Stimulated activated CD4-positive, alpha-beta T cell treated with anti-CD3 and anti-CD28 coated beads, Interleukin-4, amount 100 ng/mL, for 1 hour (primary cell): ENCODE data around the gene KCTD16.

ENCODE experiments used
- DNase-seq: peaks from one replicate; pipeline ENCODE4 v3.0.0-alpha.2; 2020

Gene KCTD16

DNA sequence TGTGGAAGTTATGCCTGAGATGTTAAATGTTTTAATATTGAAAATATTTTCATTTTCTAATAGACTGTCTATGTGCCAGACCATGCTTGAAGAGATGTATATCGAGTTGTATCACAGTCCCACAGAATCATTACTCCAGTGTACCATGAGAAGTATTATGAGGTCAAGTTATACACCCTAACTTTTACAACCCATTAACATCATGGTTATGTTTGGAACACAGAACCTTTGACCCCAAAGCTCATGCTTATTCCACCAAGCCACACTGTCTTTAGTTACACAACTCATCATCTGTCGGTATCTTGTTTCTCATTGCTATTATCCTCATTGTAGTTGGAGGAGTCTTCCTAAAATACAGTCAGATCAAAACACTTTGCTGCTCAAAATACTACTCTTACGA, 248.0 kb downstream of the KCTD16 start:
- no peak for DNase-seq

- DNase-seq = no peak
Measured at GRCh38 chr5:144421411-144421810, 250.7 kb downstream of the KCTD16 start.

- no peak for DNase-seq
Measured at GRCh38 chr5:144422018-144422727, 251.5 kb downstream of the KCTD16 start.

DNA sequence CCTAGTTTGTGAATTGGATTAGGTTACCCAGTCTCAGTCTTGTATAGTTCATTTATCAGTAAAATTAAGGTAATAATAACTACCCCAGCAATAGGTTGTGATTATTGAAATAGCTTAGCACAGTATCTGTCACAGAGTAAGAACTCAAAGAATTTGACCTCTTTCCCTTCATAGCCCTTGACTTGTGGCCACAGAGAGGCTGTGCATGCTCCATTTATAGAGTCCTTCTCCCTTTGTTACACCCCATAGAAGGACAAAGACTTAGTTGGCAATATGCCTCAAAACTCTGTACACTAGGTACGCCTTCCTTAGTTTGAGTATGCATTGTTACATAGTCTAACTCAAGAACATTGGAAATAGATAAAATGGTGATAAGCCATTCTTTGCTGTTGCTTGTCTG, 257.2 kb downstream of the KCTD16 start:
- DNase-seq = no peak

DNA sequence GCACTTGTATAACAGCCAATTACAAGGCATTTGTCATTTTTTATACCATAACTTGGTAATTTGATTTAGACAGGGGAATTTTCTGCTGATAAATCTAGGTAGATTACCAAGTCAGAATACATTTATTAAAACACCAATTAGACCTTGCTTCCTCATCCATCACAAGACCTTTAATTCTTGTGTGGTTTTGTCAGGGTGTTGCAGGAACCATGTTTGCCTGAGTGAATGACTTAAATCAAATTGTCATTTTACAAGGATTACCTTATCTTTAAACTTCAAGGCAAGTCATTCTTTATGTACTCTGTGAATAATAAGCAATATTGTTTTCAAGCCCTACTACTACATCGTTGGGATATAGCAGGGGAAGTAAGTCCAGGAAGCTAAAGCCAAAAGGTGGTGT, 257.7 kb downstream of the KCTD16 start:
- no peak for DNase-seq

DNA sequence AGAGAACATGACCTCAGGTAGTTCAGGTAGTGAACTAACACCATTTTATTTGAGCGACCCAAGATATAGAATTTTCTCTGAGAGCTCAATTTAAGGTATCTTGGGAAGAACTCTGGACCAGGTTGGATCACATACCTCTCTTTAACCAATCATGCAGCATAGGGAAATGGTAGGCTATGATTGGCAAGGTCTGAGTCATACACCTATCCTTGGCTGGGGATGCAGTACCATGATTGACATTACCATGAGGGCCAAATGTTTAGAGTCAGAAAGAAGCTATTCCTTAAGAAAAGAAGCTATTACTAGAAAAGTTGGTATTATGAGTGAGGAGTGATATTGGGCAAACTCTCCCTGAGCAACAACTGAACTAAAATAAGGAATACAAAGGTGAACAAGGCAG, 258.7 kb downstream of the KCTD16 start:
- no peak for DNase-seq

- no peak for DNase-seq
Measured at GRCh38 chr5:144429905-144430304, 259.2 kb downstream of the KCTD16 start.

DNA sequence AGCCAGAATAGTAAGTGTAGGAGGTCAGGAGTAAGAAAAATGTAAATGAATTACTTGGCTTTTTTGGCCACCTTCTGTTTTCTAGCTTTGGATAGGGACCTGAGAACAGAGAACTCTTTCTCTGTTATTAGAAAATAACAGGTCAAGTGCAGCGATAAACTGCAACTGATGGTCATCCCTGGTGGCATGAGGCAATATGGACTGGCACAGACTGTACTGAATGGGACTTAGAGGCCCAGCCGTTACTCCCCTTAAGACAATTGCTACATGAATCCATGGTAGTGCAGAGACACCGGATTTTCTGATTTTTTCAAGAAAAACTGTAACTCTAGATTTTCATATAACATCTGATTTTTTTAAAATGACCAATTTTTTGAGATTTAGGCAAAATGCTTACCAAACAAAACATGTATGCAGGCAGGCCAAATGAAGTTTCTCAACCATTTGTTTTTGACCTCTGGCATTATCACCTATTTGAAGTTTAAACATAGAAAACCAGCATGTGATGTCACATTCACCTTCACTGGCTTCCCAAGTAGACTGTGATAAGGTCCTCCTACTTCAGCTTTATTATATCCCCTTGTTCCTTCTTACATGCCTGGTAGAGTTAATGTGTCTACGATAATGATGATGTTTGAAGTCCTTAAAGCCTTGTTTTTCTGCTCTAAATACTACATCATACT, 262.6 kb downstream of the KCTD16 start:
- no peak for DNase-seq

GRCh38 chr5:144433893-144434292, 263.2 kb downstream of the KCTD16 start:
- no peak for DNase-seq

- no peak for DNase-seq
Measured at GRCh38 chr5:144436007-144436406, 265.3 kb downstream of the KCTD16 start.

DNA sequence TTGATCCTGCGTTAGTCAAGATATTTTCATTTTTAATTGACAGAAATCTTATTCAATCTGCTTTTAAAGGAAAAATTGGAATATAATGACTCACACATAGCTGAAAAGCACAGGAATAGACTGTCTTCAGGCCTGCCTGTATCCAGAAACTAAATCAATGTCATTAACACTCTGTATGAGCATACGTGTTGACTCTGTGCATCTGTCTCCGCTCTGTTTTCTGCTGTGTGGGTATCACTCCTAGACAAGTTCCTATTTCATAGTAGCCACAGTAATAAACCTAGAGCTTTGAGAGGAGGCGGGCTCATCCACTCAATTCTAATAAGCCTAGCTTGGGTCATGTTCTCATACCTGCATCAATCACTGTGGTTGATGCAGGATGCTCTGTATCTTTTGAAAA, 267.6 kb downstream of the KCTD16 start:
- DNase-seq = no peak

- DNase-seq = no peak
Measured at GRCh38 chr5:144448457-144448856, 277.8 kb downstream of the KCTD16 start.

GRCh38 chr5:144451187-144451973, 280.7 kb downstream of the KCTD16 start:
- DNase-seq = no peak

DNA sequence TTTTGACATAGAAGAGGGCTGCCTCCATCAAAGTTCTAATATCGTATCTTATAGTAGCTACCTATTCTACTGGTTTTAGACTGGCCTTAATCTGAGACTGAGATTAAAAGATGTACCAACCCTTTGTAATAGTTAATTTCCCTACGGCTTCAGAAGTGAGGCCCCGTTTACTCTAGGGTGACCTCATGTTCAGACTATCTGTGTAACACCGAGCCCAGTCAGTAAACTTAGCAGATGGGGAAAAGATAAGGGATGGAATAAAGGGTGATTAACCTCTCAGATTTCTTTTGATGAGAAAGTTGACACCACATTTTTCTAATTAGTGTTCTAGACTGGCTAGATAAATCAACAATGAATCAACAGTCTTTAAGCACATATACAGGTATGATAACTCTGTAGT, 283.1 kb downstream of the KCTD16 start:
- DNase-seq = no peak

- DNase-seq = no peak
Measured at GRCh38 chr5:144457160-144457559, 286.5 kb downstream of the KCTD16 start.

DNA sequence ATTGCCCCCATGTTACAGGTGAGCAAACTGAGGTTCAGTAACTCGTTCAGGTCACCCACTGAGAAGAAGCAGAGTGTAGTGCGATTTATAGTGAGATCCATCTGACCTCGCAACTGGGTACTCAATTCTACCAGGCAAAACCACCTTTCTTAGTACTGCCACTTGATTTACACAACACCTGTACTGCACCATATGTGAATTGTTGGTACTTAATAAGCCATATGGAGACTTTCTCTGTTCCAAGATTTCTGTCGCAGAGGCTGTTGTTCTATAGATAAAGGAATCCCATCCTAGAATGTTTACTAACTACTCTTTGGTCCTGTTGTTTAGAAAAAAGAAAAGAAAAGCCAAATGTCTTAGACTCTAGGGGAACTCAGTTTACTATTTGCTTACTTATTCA, 287.5 kb downstream of the KCTD16 start:
- DNase-seq = no peak

DNA sequence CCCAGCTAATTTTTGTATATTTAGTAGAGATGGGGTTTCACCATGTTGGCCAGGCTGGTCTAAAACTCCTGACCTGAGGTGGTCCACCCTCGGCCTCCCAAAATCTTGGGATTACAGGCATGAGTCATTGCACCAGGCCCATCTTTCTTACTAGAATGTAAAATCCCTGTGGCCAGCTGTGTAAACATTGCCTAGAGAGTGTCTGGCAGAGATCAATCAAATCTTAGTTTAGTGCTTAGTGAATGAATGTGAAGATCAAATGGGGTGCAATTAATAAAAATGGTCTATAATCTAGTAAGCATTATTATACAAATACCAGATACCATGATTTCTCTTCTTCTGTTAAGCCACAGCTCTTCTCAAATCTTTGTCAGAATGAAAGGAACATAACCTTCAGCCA, 289.9 kb downstream of the KCTD16 start:
- no peak for DNase-seq

DNA sequence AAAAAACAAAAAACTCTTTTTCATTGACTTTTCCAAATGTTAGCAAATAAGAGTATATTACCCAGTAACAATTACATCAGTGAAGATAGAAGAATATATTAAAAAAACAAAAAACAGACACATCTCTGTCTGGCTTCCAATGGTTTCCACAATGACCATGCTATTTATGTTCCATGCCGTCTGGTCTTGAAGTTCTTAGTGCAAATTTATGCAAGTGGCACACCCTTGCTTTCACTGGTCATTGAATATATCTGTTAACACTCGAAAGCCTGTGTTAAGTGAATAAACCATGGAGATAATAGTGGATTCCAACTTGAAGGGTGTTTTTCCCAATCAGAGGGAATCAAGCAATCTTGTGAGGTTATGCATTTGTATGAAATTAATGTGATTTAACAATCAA, 291.9 kb downstream of the KCTD16 start:
- no peak for DNase-seq

GRCh38 chr5:144463481-144464223, 293.0 kb downstream of the KCTD16 start:
- no peak for DNase-seq

GRCh38 chr5:144464306-144464705, 293.6 kb downstream of the KCTD16 start:
- DNase-seq = no peak

DNA sequence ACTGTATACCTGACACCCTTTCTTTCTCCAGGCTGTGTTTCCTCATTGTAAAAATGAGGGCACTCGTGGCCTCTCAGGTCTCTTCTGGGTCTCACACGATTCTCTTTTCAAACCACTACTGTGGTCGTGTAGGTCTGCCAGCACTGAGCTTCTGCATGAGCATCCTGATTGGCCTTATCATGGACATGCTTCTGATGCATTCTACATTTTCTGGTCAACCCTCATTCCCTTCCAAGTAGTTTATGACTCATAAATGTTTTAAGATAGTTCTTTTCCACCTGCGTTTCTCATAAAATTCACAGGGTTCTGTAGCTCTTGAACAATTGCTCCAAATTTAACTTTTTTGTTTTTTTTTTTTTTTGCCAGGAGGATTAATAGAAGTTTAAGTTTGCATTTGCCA, 294.8 kb downstream of the KCTD16 start:
- no peak for DNase-seq

- no peak for DNase-seq
Measured at GRCh38 chr5:144467792-144468191, 297.1 kb downstream of the KCTD16 start.

- DNase-seq = no peak
Measured at GRCh38 chr5:144468571-144468970, 297.9 kb downstream of the KCTD16 start.
